GM19238 (cell line): Measurements from ENCODE around the gene PPDPF.
"Not testable (repeated sequence)": the region's sequence is repeated elsewhere in the genome, so short reads cannot be mapped to it uniquely, and the experiment has no call there.

Source experiments
- DNase-seq: peaks from one replicate; pipeline ENCODE4 v3.0.0; 2011; ENCODE audit warnings: low spot score; ENCODE audit not compliant: insufficient read length

PPDPF gene

GRCh38 chr20:63500151-63500901 lies 20.2 kb upstream of the PPDPF start:
- no peak for DNase-seq

GRCh38 chr20:63500902-63501817 lies 19.4 kb upstream of the PPDPF start:
- DNase-seq, result no peak

- DNase-seq, result no peak
These were observed 18.5 kb upstream of the PPDPF start for GRCh38 chr20:63501818-63502670.

- no peak for DNase-seq
These were observed 17.8 kb upstream of the PPDPF start for GRCh38 chr20:63502671-63503172.

- no peak for DNase-seq
These were observed 17.0 kb upstream of the PPDPF start for GRCh38 chr20:63503524-63503923.

GRCh38 chr20:63504642-63505041 lies 15.9 kb upstream of the PPDPF start:
- DNase-seq, result no peak

- DNase-seq, result no peak
These were observed 15.3 kb upstream of the PPDPF start for GRCh38 chr20:63505281-63505680.

- DNase-seq, result no peak
These were observed 14.8 kb upstream of the PPDPF start for GRCh38 chr20:63505723-63506122.

GRCh38 chr20:63507083-63507743 lies 13.4 kb upstream of the PPDPF start:
- DNase-seq, result no peak

DNA sequence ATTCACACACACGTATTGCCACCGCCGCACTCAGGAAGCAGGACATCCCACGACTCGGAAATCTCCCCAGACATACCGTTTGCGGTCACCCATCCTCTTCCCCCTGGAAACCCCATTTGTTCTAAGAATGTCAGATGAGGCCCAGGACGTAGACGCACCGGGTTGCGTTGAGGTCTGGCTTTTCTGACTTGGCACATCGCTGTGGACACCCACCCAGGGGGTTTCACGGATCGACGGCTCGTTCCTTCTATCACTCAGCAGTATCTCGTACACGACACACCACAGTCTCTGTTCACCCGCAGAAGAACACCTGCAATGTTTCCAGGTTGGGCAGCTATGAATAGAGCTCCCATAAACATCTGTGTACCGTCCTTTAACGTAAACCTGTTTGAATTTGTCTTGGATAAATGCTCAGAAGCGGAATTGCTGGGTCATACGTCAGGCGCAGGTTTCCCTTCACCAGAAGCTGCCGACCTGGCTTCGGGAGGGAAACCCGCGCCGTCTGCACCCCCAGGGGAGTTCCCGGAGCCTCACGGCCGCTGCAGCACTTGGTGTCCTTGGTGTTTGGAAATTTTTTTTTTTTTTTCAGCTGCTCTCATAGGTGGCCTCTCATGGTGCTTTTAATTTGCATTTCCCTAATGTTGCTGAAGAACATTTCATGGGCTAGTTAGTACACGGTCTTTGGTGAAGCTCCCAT lies 12.3 kb upstream of the PPDPF start:
- DNase-seq, result no peak

GRCh38 chr20:63509088-63509564 lies 11.4 kb upstream of the PPDPF start:
- DNase-seq, result no peak

DNA sequence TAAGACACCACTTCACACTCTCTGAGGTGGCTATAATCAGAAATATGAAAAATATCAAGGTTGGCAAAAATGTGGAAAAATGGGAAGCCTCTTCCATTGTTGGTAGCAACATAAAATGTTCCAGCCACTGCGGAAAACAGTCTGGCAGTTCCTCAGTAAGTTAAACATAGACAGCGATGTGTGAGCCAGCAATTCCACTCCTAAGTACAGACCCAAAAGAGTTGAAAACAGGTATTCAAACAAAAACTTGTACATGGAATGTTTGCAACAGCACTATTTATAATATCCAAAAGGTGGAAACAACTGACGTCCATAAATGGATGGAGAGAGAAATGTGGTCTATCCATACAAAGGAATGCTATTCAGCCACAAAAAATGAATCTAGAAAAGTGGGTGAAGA lies 7.4 kb upstream of the PPDPF start:
- no peak for DNase-seq

DNA sequence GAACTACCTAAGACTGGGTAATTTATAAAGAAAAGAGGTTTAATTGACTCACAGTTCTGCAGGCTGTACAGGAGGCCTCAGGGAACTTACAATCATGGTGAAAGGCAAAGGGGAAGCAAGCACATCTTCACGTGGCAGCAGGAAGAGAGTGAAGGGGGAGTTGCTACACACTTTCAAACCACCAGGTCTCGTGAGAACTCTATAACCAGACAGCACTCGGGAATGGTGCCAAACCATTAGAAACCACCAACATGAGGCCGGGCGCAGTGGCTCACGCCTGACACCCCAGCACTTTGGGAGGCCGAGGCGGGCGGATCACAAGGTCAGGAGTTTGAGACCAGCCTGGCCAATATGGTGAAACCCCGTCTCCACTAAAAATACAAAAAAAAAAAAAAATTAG lies 6.0 kb upstream of the PPDPF start:
- DNase-seq, result not testable (repeated sequence)

DNA sequence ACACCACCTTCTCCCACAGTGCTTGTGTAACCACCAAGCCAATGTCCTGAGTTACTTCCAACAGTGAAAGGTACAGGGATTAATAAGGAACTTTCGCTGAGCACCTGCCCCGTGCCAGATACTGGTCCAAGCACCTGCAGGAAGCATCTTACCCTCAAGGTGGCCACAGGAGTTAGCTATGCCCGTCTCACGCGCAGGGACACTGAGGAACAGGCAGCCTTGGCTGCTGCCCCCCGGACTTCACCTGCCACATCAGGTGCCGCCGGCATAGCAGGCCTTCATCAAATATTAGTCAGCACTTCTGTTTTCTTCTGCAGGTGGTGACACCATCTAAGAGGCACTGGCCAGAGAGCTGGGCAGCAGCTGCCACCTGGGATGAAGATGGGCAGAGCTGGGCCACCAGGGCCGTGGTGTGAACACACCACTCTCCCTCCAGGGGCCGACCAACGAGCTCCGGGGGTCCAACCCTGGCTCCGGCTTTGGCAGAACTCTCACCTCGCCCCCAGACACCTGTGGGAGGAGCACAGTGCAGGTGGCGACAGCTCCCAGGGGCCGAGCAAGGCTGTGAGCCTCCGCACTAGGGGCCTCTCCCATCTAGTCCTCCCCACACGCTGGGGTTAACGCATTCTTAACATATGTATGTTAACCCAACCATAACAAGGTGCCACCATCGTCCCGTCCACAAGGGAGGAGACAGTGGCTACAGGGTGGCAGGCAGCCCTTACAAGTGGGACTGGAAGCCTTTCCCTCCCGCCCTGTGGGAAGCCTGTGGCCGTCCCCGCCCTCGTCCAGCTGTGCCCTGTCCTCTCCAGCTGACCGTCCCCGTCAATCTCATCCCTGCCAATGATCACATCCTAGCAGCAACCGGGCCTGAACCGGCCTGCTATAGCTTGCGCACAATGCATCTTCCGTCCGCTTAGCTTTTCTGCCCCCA lies 2.9 kb upstream of the PPDPF start:
- DNase-seq, result no peak

DNA sequence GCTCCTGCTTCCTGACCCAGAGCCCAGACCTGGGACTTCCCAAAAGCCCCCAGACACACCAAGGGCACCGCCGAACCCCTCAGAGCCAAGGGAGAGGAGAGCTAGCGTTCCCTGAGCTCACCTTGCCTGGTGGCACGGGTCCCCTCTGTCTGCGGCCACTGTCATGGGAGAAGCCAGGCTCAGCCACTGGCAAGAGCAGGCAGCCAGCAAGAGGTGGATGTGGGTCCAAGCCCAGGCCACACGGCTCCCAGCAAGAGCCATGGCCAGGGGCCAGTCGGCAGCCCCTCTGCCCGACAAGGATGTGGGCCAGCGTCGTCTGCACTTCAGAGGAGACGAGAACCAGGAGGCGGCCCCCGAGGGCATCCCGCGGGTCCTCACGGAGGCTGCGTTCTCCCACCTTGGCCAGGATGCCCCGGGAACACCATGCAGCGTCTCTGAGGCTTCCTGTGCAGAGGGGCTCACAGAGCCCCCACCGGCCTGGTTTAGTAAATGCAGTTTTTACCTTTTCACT lies 2.2 kb upstream of the PPDPF start:
- DNase-seq, result no peak

GRCh38 chr20:63518946-63519667 lies 1.5 kb upstream of the PPDPF start:
- DNase-seq, result no peak

DNA sequence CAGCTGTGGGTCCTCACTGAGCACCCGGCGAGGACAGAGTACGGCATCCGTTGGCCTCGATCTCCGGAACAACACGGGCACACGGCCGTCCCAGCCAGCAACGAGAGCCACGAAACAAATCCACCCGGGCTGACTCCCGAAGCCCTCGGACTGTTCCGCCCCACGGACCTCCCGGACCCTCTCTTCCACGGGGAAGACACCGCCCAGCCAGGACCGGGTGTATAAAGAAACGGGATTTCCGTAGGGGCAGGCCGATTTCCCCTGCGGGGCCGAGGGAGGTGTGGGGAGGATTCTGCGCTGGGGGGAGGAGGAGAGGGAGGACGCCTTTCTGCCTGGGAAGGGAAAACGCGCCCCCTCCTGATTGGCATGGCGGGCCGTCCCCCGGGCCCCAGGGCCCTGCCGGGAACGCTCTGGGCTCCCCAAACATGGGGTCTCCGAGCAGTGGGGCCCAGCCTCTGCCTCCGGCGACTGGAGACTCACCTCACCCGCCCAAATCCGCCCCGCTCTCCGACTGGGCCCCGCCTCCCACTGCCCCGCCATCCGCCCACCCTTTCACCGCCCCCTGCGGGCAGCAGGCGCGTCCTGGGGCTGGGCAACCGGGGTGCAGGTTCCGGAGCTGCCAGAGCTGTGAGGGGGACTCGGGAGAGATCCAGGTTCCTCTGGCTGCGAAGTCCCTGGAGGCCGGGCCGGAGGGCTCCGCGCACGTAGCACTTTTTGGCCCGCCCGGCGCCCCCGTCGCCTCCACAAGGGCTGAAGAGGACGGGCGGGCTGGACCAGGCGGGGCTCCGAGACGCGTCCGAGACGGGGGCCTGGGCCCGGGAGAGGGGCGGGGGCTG lies 679 bp upstream of the PPDPF start:
- DNase-seq, result peak; percentile 70
